HEK293 (cell line): ENCODE data around the gene POLR1G.

Experiments used
- GLIS1 ChIP-seq: fragments of 450-650 bp; formaldehyde crosslinking; IDR thresholded peaks from 2 replicates; pipeline ENCODE4 v1.5.1; 2016; ENCODE audit warnings: missing biosample characterization, missing genetic modification characterization
- HOXC10 ChIP-seq: sonication (generic); formaldehyde crosslinking; IDR thresholded peaks from 2 replicates; pipeline ENCODE4 v1.8.1; 2023; ENCODE audit warnings: mild to moderate bottlenecking, missing genetic modification reagents
- HOXD13 ChIP-seq: sonication (generic); formaldehyde crosslinking; IDR thresholded peaks from 2 replicates; pipeline ENCODE4 v1.8.0; 2022; ENCODE audit warnings: missing genetic modification reagents, borderline replicate concordance
- INSM2 ChIP-seq: fragments of 450-650 bp; formaldehyde crosslinking; IDR thresholded peaks from 2 replicates; pipeline ENCODE4 v1.5.1; 2016; ENCODE audit warnings: missing biosample characterization, missing genetic modification characterization
- KLF1 ChIP-seq: fragments of 450-650 bp; formaldehyde crosslinking; IDR thresholded peaks from 2 replicates; pipeline ENCODE4 v1.5.1; 2016; ENCODE audit warnings: missing biosample characterization, missing genetic modification characterization
- KLF10 ChIP-seq: fragments of 450-650 bp; IDR thresholded peaks from 2 replicates; pipeline ENCODE4 v1.5.1; 2018; ENCODE audit warnings: missing biosample characterization, mild to moderate bottlenecking, missing genetic modification characterization
- REST ChIP-seq: fragments of 450-650 bp; formaldehyde crosslinking; IDR thresholded peaks from 2 replicates; pipeline ENCODE4 v1.5.1; 2016; ENCODE audit warnings: missing biosample characterization, missing genetic modification characterization
- SP2 ChIP-seq: fragments of 450-650 bp; formaldehyde crosslinking; IDR thresholded peaks from 2 replicates; pipeline ENCODE4 v1.5.1; 2016; ENCODE audit warnings: missing biosample characterization, missing genetic modification characterization
- ZBTB21 ChIP-seq: fragments of 450-650 bp; formaldehyde crosslinking; IDR thresholded peaks from 2 replicates; pipeline ENCODE4 v1.5.1; 2017; ENCODE audit warnings: missing biosample characterization, missing genetic modification characterization
- ZNF132 ChIP-seq: fragments of 450-650 bp; formaldehyde crosslinking; IDR thresholded peaks from 2 replicates; pipeline ENCODE4 v1.5.1; 2017; ENCODE audit warnings: missing biosample characterization, missing genetic modification characterization, borderline replicate concordance
- ZNF133 ChIP-seq: fragments of 450-650 bp; formaldehyde crosslinking; IDR thresholded peaks from 2 replicates; pipeline ENCODE4 v1.5.1; 2016; ENCODE audit warnings: missing biosample characterization, missing genetic modification characterization
- ZNF175 ChIP-seq: fragments of 450-650 bp; formaldehyde crosslinking; IDR thresholded peaks from 2 replicates; pipeline ENCODE4 v1.5.1; 2016; ENCODE audit warnings: missing biosample characterization, missing genetic modification characterization
- ZNF19 ChIP-seq: fragments of 450-650 bp; formaldehyde crosslinking; IDR thresholded peaks from 2 replicates; pipeline ENCODE4; 2016; ENCODE audit warnings: missing biosample characterization, missing genetic modification characterization, low read depth
- ZNF202 ChIP-seq: fragments of 450-650 bp; formaldehyde crosslinking; IDR thresholded peaks from 2 replicates; pipeline ENCODE4 v1.5.1; 2016; ENCODE audit warnings: missing biosample characterization, missing genetic modification characterization, borderline replicate concordance
- ZNF211 ChIP-seq: fragments of 450-650 bp; formaldehyde crosslinking; IDR thresholded peaks from 2 replicates; pipeline ENCODE4 v1.5.1; 2016; ENCODE audit warnings: low read depth, missing biosample characterization, missing genetic modification characterization
- ZNF341 ChIP-seq: fragments of 450-650 bp; formaldehyde crosslinking; IDR thresholded peaks from 2 replicates; pipeline ENCODE4; 2016; ENCODE audit warnings: low read depth, missing biosample characterization, missing genetic modification characterization
- ZNF37A ChIP-seq: fragments of 450-650 bp; IDR thresholded peaks from 2 replicates; pipeline ENCODE4 v1.5.1; 2018; ENCODE audit warnings: missing biosample characterization, missing genetic modification characterization
- ZNF416 ChIP-seq: fragments of 450-650 bp; formaldehyde crosslinking; IDR thresholded peaks from 2 replicates; pipeline ENCODE4 v1.5.1; 2016; ENCODE audit warnings: missing biosample characterization, missing genetic modification characterization
- ZNF510 ChIP-seq: fragments of 450-650 bp; formaldehyde crosslinking; IDR thresholded peaks from 2 replicates; pipeline ENCODE4 v1.5.1; 2018; ENCODE audit warnings: mild to moderate bottlenecking, missing genetic modification characterization, missing biosample characterization; ENCODE audit not compliant: insufficient replicate concordance
- ZNF513 ChIP-seq: fragments of 450-650 bp; IDR thresholded peaks from 2 replicates; pipeline ENCODE4 v1.5.1; 2018; ENCODE audit warnings: missing biosample characterization, missing genetic modification characterization
- ZNF514 ChIP-seq: fragments of 450-650 bp; formaldehyde crosslinking; IDR thresholded peaks from 2 replicates; pipeline ENCODE4 v1.5.1; 2016; ENCODE audit warnings: missing biosample characterization, missing genetic modification characterization
- ZNF521 ChIP-seq: fragments of 450-650 bp; formaldehyde crosslinking; IDR thresholded peaks from 2 replicates; pipeline ENCODE4 v1.5.1; 2017; ENCODE audit warnings: missing biosample characterization, mild to moderate bottlenecking, missing genetic modification characterization
- ZNF571 ChIP-seq: fragments of 450-650 bp; formaldehyde crosslinking; IDR thresholded peaks from 2 replicates; pipeline ENCODE4 v1.5.0; 2017; ENCODE audit warnings: missing biosample characterization, missing genetic modification characterization
- ZNF660 ChIP-seq: fragments of 450-650 bp; IDR thresholded peaks from 2 replicates; pipeline ENCODE4 v1.5.1; 2018; ENCODE audit warnings: missing biosample characterization, mild to moderate bottlenecking, missing genetic modification characterization
- ZNF747 ChIP-seq: fragments of 450-650 bp; formaldehyde crosslinking; IDR thresholded peaks from 2 replicates; pipeline ENCODE4 v1.5.1; 2016; ENCODE audit warnings: missing biosample characterization, missing genetic modification characterization
- ZNF776 ChIP-seq: fragments of 450-650 bp; formaldehyde crosslinking; IDR thresholded peaks from 2 replicates; pipeline ENCODE4 v1.5.0; 2017; ENCODE audit warnings: missing biosample characterization, missing genetic modification characterization, borderline replicate concordance
- ZSCAN18 ChIP-seq: fragments of 450-650 bp; formaldehyde crosslinking; IDR thresholded peaks from 2 replicates; pipeline ENCODE4 v1.5.1; 2016; ENCODE audit warnings: missing biosample characterization, missing genetic modification characterization
- TF ChIP-seq, protein P1 (sequence below): fragments of 450-650 bp; formaldehyde crosslinking; IDR thresholded peaks from 2 replicates; pipeline ENCODE4 v1.5.1; 2016; ENCODE audit warnings: missing biosample characterization, missing genetic modification characterization
- TF ChIP-seq, protein P2 (sequence below): fragments of 450-650 bp; formaldehyde crosslinking; IDR thresholded peaks from 2 replicates; pipeline ENCODE4 v1.5.1; 2016; ENCODE audit warnings: missing biosample characterization, missing genetic modification characterization

Gene POLR1G

GRCh38 chr19:45439569-45440258, 33.3 kb downstream of the POLR1G start (continued):
- no peak for TF ChIP-seq ZBTB21 (tag by site-specific recombination)
- TF ChIP-seq ZNF571: no peak
- TF ChIP-seq, protein P1, sequence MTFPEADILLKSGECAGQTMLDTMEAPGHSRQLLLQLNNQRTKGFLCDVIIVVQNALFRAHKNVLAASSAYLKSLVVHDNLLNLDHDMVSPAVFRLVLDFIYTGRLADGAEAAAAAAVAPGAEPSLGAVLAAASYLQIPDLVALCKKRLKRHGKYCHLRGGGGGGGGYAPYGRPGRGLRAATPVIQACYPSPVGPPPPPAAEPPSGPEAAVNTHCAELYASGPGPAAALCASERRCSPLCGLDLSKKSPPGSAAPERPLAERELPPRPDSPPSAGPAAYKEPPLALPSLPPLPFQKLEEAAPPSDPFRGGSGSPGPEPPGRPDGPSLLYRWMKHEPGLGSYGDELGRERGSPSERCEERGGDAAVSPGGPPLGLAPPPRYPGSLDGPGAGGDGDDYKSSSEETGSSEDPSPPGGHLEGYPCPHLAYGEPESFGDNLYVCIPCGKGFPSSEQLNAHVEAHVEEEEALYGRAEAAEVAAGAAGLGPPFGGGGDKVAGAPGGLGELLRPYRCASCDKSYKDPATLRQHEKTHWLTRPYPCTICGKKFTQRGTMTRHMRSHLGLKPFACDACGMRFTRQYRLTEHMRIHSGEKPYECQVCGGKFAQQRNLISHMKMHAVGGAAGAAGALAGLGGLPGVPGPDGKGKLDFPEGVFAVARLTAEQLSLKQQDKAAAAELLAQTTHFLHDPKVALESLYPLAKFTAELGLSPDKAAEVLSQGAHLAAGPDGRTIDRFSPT (tag by site-specific recombination): no peak
- no peak for TF ChIP-seq ZNF521
- TF ChIP-seq ZNF175 (tag by site-specific recombination): no peak
- TF ChIP-seq, protein P2, sequence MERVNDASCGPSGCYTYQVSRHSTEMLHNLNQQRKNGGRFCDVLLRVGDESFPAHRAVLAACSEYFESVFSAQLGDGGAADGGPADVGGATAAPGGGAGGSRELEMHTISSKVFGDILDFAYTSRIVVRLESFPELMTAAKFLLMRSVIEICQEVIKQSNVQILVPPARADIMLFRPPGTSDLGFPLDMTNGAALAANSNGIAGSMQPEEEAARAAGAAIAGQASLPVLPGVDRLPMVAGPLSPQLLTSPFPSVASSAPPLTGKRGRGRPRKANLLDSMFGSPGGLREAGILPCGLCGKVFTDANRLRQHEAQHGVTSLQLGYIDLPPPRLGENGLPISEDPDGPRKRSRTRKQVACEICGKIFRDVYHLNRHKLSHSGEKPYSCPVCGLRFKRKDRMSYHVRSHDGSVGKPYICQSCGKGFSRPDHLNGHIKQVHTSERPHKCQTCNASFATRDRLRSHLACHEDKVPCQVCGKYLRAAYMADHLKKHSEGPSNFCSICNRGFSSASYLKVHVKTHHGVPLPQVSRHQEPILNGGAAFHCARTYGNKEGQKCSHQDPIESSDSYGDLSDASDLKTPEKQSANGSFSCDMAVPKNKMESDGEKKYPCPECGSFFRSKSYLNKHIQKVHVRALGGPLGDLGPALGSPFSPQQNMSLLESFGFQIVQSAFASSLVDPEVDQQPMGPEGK (tag by site-specific recombination): peak; percentile 76; the same call in 1 of the 2 replicates
- no peak for TF ChIP-seq ZNF132 (tag by site-specific recombination)
- TF ChIP-seq SP2 (tag by site-specific recombination): no peak
- TF ChIP-seq ZNF510 (tag by site-specific recombination): no peak
- TF ChIP-seq ZNF660: peak; percentile 95
- TF ChIP-seq HOXC10: no peak; the same call in 1 of the 2 replicates
- TF ChIP-seq ZNF514 (tag by site-specific recombination): no peak
- TF ChIP-seq ZNF776 (tag by site-specific recombination): no peak
- no peak for TF ChIP-seq HOXD13
- no peak for TF ChIP-seq ZNF37A (tag by site-specific recombination)
- peak; percentile 55 for TF ChIP-seq ZNF341 (tag by site-specific recombination)
- no peak for TF ChIP-seq ZNF202 (tag by site-specific recombination)
- no peak for TF ChIP-seq ZNF211
- no peak for TF ChIP-seq ZNF513 (tag by site-specific recombination)
- no peak for TF ChIP-seq REST (tag by site-specific recombination)
- TF ChIP-seq ZNF747 (tag by site-specific recombination): no peak
- TF ChIP-seq ZNF133 (tag by site-specific recombination): no peak
- no peak for TF ChIP-seq INSM2 (tag by site-specific recombination)
- no peak for TF ChIP-seq ZNF19 (tag by site-specific recombination)
- TF ChIP-seq KLF10: peak; percentile 73
- peak; percentile 73 for TF ChIP-seq GLIS1 (tag by site-specific recombination)
- no peak for TF ChIP-seq KLF1 (tag by site-specific recombination)
- no peak for TF ChIP-seq ZSCAN18 (tag by site-specific recombination)
- no peak for TF ChIP-seq ZNF416 (tag by site-specific recombination)
